Tibial nerve (tissue), 3 donors: ENCODE measurements around the gene IL1RL2.

Experiments used
- CTCF ChIP-seq, 5 experiments: fragments of 200-600 bp in 3 of 5; fragments of 450-650 bp in 2 of 5; sonication (generic) in 3 of 5; IDR thresholded peaks; one replicate each; pipeline ENCODE4 v1.5.1; 2016 to 2019; ENCODE audit warnings: antibody characterized with exemption in 5 of 5, mild to moderate bottlenecking in 3 of 5, moderate library complexity in 2 of 5
- POLR2A ChIP-seq, 2 donors: fragments of 450-650 bp; IDR thresholded peaks; one replicate each; pipeline ENCODE4 v1.6.1; 2017; ENCODE audit warnings: antibody characterized with exemption in 2 of 2, mild to moderate bottlenecking in 2 of 2, moderate library complexity in 2 of 2

- TF ChIP-seq CTCF (IDR thresholded peaks at IDR 0.05) (no peak), POLR2A (IDR thresholded peaks at IDR 0.05) (no peak)
These were observed at the start of gene IL1RL2 for GRCh38 chr2:102186791-102187495.
